ENCODE data around the gene TP73. TPM values are rescaled to one million over a fixed set of nuclear protein-coding genes. Genes with fewer than 3 reads are reported as not detected.

The TP73 gene
- total and polyA plus RNA-seq, 12 donors, result 0.03 to 0.58 (median 0.15) TPM; not detected in 7

GRCh38 chr1:3678361-3679097 is 26.2 kb downstream of the TP73 start:
- no peak for TF ChIP-seq CTCF (IDR thresholded peaks at IDR 0.05)
- Histone ChIP-seq H3K27me3 (peaks cover 0 to 10% (median 1%) of the 10 kb centered on the region in 7 donors), H3K9me3 (no peaks in the 10 kb centered on the region), H3K4me1 (peaks cover 0 to 25% (median 0%) of the 10 kb centered on the region in 9 donors), H3K27ac (peak overlapping the region in 1 of 10 donors; percentile 36), H3K4me3 (no peak overlapping the region), H3K36me3 (no peaks in the 10 kb centered on the region)
- WGBS, 2 donors, result 61 to 64% methylated on average over 21 of the region's 21 CpGs
- intact Hi-C loops (cut with DNase I), result no loop called here
- ATAC-seq (peak in 1 of 8 donors; percentile 25), DNase-seq (peak in 1 of 2 donors; percentile 15)

DNA sequence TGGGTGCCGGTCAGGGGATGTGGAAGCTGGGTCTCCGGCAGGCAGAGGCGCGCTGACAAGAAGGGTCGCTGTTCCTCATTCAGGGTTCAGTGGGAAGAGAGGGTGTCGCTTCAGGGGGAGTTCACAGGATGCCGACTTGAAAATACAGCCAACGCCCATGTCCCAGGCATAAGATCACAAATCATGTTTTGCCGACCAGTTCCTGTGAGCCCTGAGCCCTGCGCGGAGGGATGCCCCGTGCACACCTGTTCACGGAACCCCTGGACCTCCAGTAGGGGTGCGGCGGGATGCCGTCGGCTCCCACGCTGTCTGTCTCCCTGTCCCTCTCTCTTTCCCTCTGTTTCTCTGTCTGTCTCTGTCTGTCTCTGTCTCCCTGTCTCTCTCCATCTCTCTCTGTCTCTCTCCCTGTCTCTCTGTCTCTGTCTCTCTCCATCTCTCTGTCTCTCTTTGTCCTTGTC is 26.8 kb downstream of the TP73 start:
- Histone ChIP-seq H3K4me1 (peaks cover 0 to 25% (median 0%) of the 10 kb centered on the region in 9 donors), H3K36me3 (no peaks in the 10 kb centered on the region), H3K4me3 (no peak overlapping the region), H3K9me3 (no peaks in the 10 kb centered on the region), H3K27me3 (peaks cover 0 to 11% (median 7%) of the 10 kb centered on the region in 7 donors), H3K27ac (no peak overlapping the region)
- WGBS, 2 donors, result 57 to 85% methylated on average over 18 of the region's 18 CpGs
- DNase-seq (no peak), ATAC-seq (peak in 1 of 8 donors; percentile 25)
- intact Hi-C loops (cut with DNase I), result no loop called here
- no peak for TF ChIP-seq CTCF (IDR thresholded peaks at IDR 0.05)

- peaks cover 0 to 19% (median 14%) of the 10 kb centered on the region in 7 donors for H3K27me3 ChIP-seq
- H3K27ac ChIP-seq, result no peak overlapping the region
- ATAC-seq (no peak), DNase-seq (no peak)
- H3K9me3 ChIP-seq, result no peaks in the 10 kb centered on the region
- no peaks in the 10 kb centered on the region for H3K36me3 ChIP-seq
- intact Hi-C loops (cut with DNase I), result no loop called here
- peaks cover 0 to 25% (median 0%) of the 10 kb centered on the region in 9 donors for H3K4me1 ChIP-seq
- 94 to 96% methylated on average over 9 of the region's 9 CpGs for WGBS, 2 donors
- H3K4me3 ChIP-seq, result no peak overlapping the region
- TF ChIP-seq CTCF (IDR thresholded peaks at IDR 0.05), result no peak
Measured at GRCh38 chr1:3679799-3680453, 27.6 kb downstream of the TP73 start.

GRCh38 chr1:3680488-3681230 is 28.3 kb downstream of the TP73 start:
- no peak for ATAC-seq
- peaks cover 0 to 23% (median 14%) of the 10 kb centered on the region in 7 donors for H3K27me3 ChIP-seq
- intact Hi-C loops (cut with DNase I), result no loop called here
- no peaks in the 10 kb centered on the region for H3K9me3 ChIP-seq
- WGBS, 2 donors, result 74 to 79% methylated on average over 20 of the region's 20 CpGs
- peak in 1 of 2 donors; percentile 4 for DNase-seq
- H3K4me1 ChIP-seq, result peaks cover 0 to 25% (median 0%) of the 10 kb centered on the region in 9 donors
- no peak overlapping the region for H3K4me3 ChIP-seq
- no peak for TF ChIP-seq CTCF (IDR thresholded peaks at IDR 0.05)
- H3K27ac ChIP-seq, result no peak overlapping the region
- H3K36me3 ChIP-seq, result no peaks in the 10 kb centered on the region

All from heart right ventricle (tissue), 16 donors.